SU-DHL-6 (cell line): ENCODE measurements around the gene DVL1.

Experiments used
- H2AFZ ChIP-seq: fragments of 200-600 bp; sonication (generic); 2 replicates; pipeline ENCODE4 v1.6.1; 2014; ENCODE audit warnings: low read depth, mild to moderate bottlenecking, moderate library complexity, mixed read lengths, antibody characterized with exemption, low read length; ENCODE audit not compliant: severe bottlenecking
- H3F3A ChIP-seq: fragments of 200-600 bp; shearing (Covaris generic); 2 replicates; pipeline ENCODE4 v1.6.0; 2016; ENCODE audit warnings: antibody characterized with exemption, mild to moderate bottlenecking; ENCODE audit not compliant: insufficient read depth
- H3K27ac ChIP-seq: fragments of 200-600 bp; sonication (generic); 2 replicates; pipeline ENCODE4 v1.5.1; 2016; ENCODE audit warnings: low read depth, mild to moderate bottlenecking, low read length, moderate library complexity, mixed read lengths
- H3K27me3 ChIP-seq: fragments of 200-600 bp; sonication (generic), shearing (Covaris generic); 2 replicates; pipeline ENCODE4 v1.6.0; 2014; ENCODE audit warnings: mild to moderate bottlenecking, low read length
- H3K36me3 ChIP-seq: fragments of 200-600 bp; sonication (generic); 2 replicates; pipeline ENCODE4 v1.6.1; 2014; ENCODE audit warnings: mild to moderate bottlenecking, low read length, mixed read lengths
- H3K4me2 ChIP-seq: fragments of 300-600, 200-600 bp; shearing (Covaris generic), sonication (generic); 2 replicates; pipeline ENCODE4 v1.6.0; 2014; ENCODE audit warnings: low read length, low read depth, mild to moderate bottlenecking; ENCODE audit not compliant: poor library complexity, severe bottlenecking
- H3K4me3 ChIP-seq: fragments of 200-600 bp; sonication (generic); 2 replicates; pipeline ENCODE4 v1.5.1; 2014; ENCODE audit warnings: antibody characterized with exemption, low read length, mild to moderate bottlenecking, mixed read lengths; ENCODE audit not compliant: insufficient read depth, poor library complexity, severe bottlenecking
- H3K79me2 ChIP-seq: fragments of 200-600 bp; sonication (generic); 2 replicates; pipeline ENCODE4 v1.6.1; 2014; ENCODE audit warnings: mild to moderate bottlenecking, low read length, moderate library complexity; ENCODE audit not compliant: insufficient read depth
- H3K9ac ChIP-seq: fragments of 200-600 bp; sonication (generic); 2 replicates; pipeline ENCODE4 v1.7.0; 2014; ENCODE audit warnings: mild to moderate bottlenecking, low read length
- H3K9me2 ChIP-seq: fragments of 200-600 bp; sonication (generic); replicated peaks from 2 replicates; pipeline ENCODE4 v1.6.1; 2014; ENCODE audit warnings: low read length; ENCODE audit not compliant: insufficient read depth
- H3K9me3 ChIP-seq: fragments of 200-600 bp; sonication (generic); 2 replicates; pipeline ENCODE4 v1.6.1; 2014; ENCODE audit warnings: low read length, mixed read lengths; ENCODE audit not compliant: insufficient read depth
- H4K20me1 ChIP-seq: fragments of 200-600 bp; sonication (generic); 2 replicates; pipeline ENCODE4 v1.6.1; 2014; ENCODE audit warnings: low read depth, mild to moderate bottlenecking, antibody characterized with exemption, low read length, moderate library complexity, mixed read lengths
- EZH2phosphoT487 ChIP-seq: fragments of 200-600 bp; sonication (generic), shearing (Covaris generic); conservative IDR thresholded peaks from 2 replicates; pipeline ENCODE4 v1.6.1; 2018; ENCODE audit warnings: mild to moderate bottlenecking, antibody characterized with exemption, low read length, moderate library complexity, mixed read lengths
- TF ChIP-seq, protein P1 (sequence below): fragments of 200-600 bp; sonication (generic); IDR thresholded peaks from one replicate; pipeline ENCODE4 v1.5.1; 2017; ENCODE audit warnings: antibody characterized with exemption, mild to moderate bottlenecking, low read length, moderate library complexity; ENCODE audit not compliant: insufficient read depth, poor library complexity, severe bottlenecking

Gene DVL1

GRCh38 chr1:1299686-1300351 lies 49.4 kb downstream of the DVL1 start:
- no peaks in the 10 kb centered on the region; the same call in 1 of the 2 replicates for H3K79me2 ChIP-seq
- H3K4me3 ChIP-seq: no peak overlapping the region
- H3K9ac ChIP-seq: no peak overlapping the region
- H3K4me2 ChIP-seq: no peak overlapping the region
- H3K27me3 ChIP-seq: no peaks in the 10 kb centered on the region
- no peak for TF ChIP-seq EZH2phosphoT487
- TF ChIP-seq, protein P1, sequence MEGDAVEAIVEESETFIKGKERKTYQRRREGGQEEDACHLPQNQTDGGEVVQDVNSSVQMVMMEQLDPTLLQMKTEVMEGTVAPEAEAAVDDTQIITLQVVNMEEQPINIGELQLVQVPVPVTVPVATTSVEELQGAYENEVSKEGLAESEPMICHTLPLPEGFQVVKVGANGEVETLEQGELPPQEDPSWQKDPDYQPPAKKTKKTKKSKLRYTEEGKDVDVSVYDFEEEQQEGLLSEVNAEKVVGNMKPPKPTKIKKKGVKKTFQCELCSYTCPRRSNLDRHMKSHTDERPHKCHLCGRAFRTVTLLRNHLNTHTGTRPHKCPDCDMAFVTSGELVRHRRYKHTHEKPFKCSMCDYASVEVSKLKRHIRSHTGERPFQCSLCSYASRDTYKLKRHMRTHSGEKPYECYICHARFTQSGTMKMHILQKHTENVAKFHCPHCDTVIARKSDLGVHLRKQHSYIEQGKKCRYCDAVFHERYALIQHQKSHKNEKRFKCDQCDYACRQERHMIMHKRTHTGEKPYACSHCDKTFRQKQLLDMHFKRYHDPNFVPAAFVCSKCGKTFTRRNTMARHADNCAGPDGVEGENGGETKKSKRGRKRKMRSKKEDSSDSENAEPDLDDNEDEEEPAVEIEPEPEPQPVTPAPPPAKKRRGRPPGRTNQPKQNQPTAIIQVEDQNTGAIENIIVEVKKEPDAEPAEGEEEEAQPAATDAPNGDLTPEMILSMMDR: peak; percentile 34
- no peaks in the 10 kb centered on the region; the same call in 1 of the 2 replicates for H4K20me1 ChIP-seq
- no peak overlapping the region for H3K27ac ChIP-seq
- H3K36me3 ChIP-seq: no peaks in the 10 kb centered on the region
- no peaks in the 10 kb centered on the region for H3F3A ChIP-seq
- H3K9me3 ChIP-seq: no peaks in the 10 kb centered on the region
- no peaks in the 10 kb centered on the region for H3K9me2 ChIP-seq
- H2AFZ ChIP-seq: no peak overlapping the region

DNA sequence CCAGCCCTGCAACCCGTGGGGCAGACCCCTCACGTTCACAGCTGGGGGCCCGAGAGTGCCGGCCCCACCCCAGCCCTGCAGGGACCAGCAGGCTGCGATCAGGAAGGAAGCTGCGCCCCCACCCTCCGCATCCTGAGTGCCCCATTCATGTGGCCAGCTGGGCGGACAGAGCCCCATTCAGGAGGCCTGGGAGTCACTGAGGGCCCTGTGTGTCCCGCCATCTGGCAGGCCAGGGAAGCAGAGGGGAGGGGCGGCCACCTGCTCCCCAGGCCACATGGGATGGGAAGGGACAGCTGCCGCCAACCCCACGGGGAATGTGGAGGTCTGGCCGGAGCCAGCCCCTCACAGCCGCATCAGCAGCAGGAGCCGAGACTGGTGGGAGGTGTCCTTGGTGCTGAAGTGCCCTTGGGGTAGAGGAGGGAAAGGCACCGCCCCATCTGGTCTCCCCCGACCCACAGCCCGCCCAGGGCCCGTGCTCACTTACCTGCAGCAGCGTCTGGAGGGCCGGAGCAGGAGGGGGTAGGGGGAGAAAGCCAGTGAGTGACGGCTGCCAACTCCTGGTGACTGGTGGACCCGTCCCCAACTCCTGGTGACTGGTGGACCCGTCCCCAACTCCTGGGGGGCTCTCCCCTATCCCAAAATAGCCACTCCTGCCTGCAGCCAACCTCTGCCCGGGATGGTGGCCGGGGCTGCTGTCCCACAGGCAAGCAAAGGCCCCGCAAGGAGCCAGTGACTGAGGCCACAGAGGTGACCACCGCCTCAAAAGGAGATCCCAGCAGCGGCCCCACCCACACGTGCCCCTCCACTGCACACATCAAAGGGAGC lies 50.1 kb downstream of the DVL1 start:
- Histone ChIP-seq H3K27me3 (no peaks in the 10 kb centered on the region), H3K4me3 (no peak overlapping the region), H3K36me3 (no peaks in the 10 kb centered on the region), H3K4me2 (no peak overlapping the region), H3K9ac (no peak overlapping the region), H3K79me2 (no peaks in the 10 kb centered on the region), H2AFZ (no peak overlapping the region), H3K27ac (no peak overlapping the region), H4K20me1 (no peaks in the 10 kb centered on the region; the same call in 1 of the 2 replicates), H3F3A (no peaks in the 10 kb centered on the region), H3K9me3 (no peaks in the 10 kb centered on the region), H3K9me2 (no peaks in the 10 kb centered on the region)
- TF ChIP-seq, protein P1: no peak
- TF ChIP-seq EZH2phosphoT487: no peak

- no peak overlapping the region for H3K4me3 ChIP-seq
- TF ChIP-seq, protein P1: no peak
- no peak for TF ChIP-seq EZH2phosphoT487
- H3K27ac ChIP-seq: no peak overlapping the region
- H3K4me2 ChIP-seq: no peak overlapping the region
- no peaks in the 10 kb centered on the region for H3K27me3 ChIP-seq
- no peak overlapping the region for H3K9ac ChIP-seq
- H3K9me3 ChIP-seq: no peaks in the 10 kb centered on the region
- H4K20me1 ChIP-seq: no peaks in the 10 kb centered on the region; the same call in 1 of the 2 replicates
- H3F3A ChIP-seq: no peaks in the 10 kb centered on the region
- no peaks in the 10 kb centered on the region for H3K79me2 ChIP-seq
- H2AFZ ChIP-seq: no peak overlapping the region
- no peaks in the 10 kb centered on the region for H3K9me2 ChIP-seq
- H3K36me3 ChIP-seq: no peaks in the 10 kb centered on the region
Observed at GRCh38 chr1:1297802-1298424, 51.3 kb downstream of the DVL1 start.
